ENCODE data around the gene RDX.
"Not testable (repeated sequence)": the region's sequence is repeated elsewhere in the genome, so short reads cannot be mapped to it uniquely, and the experiment has no call there.

GRCh38 chr11:110280595-110280994, 15.8 kb downstream of the RDX start:
- TF ChIP-seq MAZ (IDR thresholded peaks at IDR 0.05; ENCODE audit: borderline replicate concordance, low read depth, low read length); CTCF (conservative IDR thresholded peaks at IDR 0.05; ENCODE audit: low read depth, low read length); POLR2A (IDR thresholded peaks at IDR 0.05; ENCODE audit: low read depth, low read length); RAD21 (IDR thresholded peaks at IDR 0.05; ENCODE audit: low read length); SMC3 (IDR thresholded peaks at IDR 0.05; ENCODE audit: low read depth, low read length); MAFK (IDR thresholded peaks at IDR 0.05; ENCODE audit: low read depth, low read length); MXI1 (IDR thresholded peaks at IDR 0.05; ENCODE audit: borderline replicate concordance, low read depth, low read length); ELK1 (IDR thresholded peaks at IDR 0.05; ENCODE audit: borderline replicate concordance, low read depth, low read length): not testable (repeated sequence)
